Measurements from ENCODE around the gene DNAH14.

GRCh38 chr1:224988042-224988441, 58.6 kb downstream of the DNAH14 start:
- TF ChIP-seq POLR2AphosphoS5 (IDR thresholded peaks at IDR 0.05) (no peak), CTCF (IDR thresholded peaks at IDR 0.05) (no peak), POLR2A (IDR thresholded peaks at IDR 0.05) (no peak), EP300 (IDR thresholded peaks at IDR 0.05) (no peak)
